Mucosa of descending colon (tissue), 3 donors: ENCODE measurements around the gene RALGAPA2. TPM values are rescaled to one million over a fixed set of nuclear protein-coding genes. Genes with fewer than 3 reads are reported as not detected.
A peak's percentile ranks its signal among the peaks of the same experiment; 100 is the strongest.

Experiments used
- ATAC-seq: fragments of 200-7000 bp; cut with Tn5 transposase; one replicate; pipeline ENCODE4 v1.9.1; 2020; ENCODE audit warnings: mild to moderate bottlenecking, moderate library complexity
- DNase-seq, 3 donors: peaks; one replicate each; pipeline ENCODE4 v3.0.0-alpha.2; 2020
- H3K36me3 ChIP-seq: fragments of 200-600 bp; one replicate; pipeline ENCODE4 v1.8.0; 2021; ENCODE audit warnings: low read depth, mild to moderate bottlenecking
- H3K4me1 ChIP-seq: fragments of 200-600 bp; one replicate; pipeline ENCODE4 v1.8.0; 2021; ENCODE audit warnings: low read depth, mild to moderate bottlenecking
- H3K4me3 ChIP-seq: fragments of 200-600 bp; one replicate; pipeline ENCODE4 v1.8.0; 2021; ENCODE audit warnings: mild to moderate bottlenecking
- H3K9me3 ChIP-seq: fragments of 200-600 bp; one replicate; pipeline ENCODE4 v1.8.0; 2021; ENCODE audit warnings: mild to moderate bottlenecking
- CTCF ChIP-seq: fragments of 200-600 bp; IDR thresholded peaks from one replicate; pipeline ENCODE4 v1.8.0; 2022; ENCODE audit warnings: antibody characterized with exemption, mild to moderate bottlenecking
- intact Hi-C, 2 donors: fragments of 100-400 bp; cut with DNase I in 1 of 2; cut with micrococcal nuclease in 1 of 2; formaldehyde crosslinking; loops; one replicate each; pipeline versions ENCODE4 v1.11.0 to v1.11.1; 2022; cut with DNase I, micrococcal nuclease
- total RNA-seq, 3 donors: library from RNA; stranded (reverse); fragmentation: NEBNext Ultra II Directional in 2 of 3; extraction: Animal tissue kit (Norgen Biotek cat#: 25700) in 2 of 3; gene quantifications; one replicate each; pipeline versions ENCODE4 v1.2.1 to v1.2.4, GENCODE V29; 2021 to 2023
- donor health status: DM: no; HTN: no; CAD: no; lungs with moderate emphysema.
- donor health status: DM: no; HTN: no; CAD: no.
- donor health status: DM: no; HTN: yes; CAD: no.

The RALGAPA2 gene
- total RNA-seq, 3 donors from 2014 or later = 46.3 to 85.9 (median 66.9) TPM

DNA sequence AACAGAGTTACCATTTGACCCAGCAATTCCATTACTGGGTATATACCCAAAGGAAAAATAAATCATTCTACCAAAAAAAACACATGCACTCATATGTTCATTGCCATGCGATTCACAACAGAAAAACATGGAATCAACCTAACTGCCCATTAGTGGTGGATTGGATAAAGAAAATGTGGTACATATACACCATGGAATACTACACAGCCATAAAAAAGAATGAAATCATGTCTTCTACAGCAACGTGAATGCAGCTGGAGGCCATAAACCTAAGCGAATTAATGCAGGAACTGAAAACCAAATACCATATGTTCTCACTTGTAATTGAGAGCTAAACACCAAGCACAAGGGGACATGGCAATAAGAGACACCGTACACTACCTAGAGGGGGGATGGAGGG, 12.5 kb downstream of the RALGAPA2 start:
- ATAC-seq (no peak), DNase-seq (no peak)
- no peak overlapping the region for H3K4me3 ChIP-seq
- H3K4me1 ChIP-seq = peaks cover 9% of the 10 kb centered on the region
- no peak for TF ChIP-seq CTCF
- intact Hi-C loops = no loop called here
- H3K9me3 ChIP-seq = no peaks in the 10 kb centered on the region
- H3K36me3 ChIP-seq = no peaks in the 10 kb centered on the region

GRCh38 chr20:20699144-20699543, 13.3 kb downstream of the RALGAPA2 start:
- Histone ChIP-seq H3K4me3 (no peak overlapping the region), H3K4me1 (peaks cover 9% of the 10 kb centered on the region), H3K36me3 (no peaks in the 10 kb centered on the region), H3K9me3 (no peaks in the 10 kb centered on the region)
- no peak for TF ChIP-seq CTCF
- DNase-seq (no peak), ATAC-seq (no peak)
- intact Hi-C loops = no loop called here

- peak; percentile 83 for ATAC-seq
- intact Hi-C loops = no loop called here
- Histone ChIP-seq H3K9me3 (no peaks in the 10 kb centered on the region), H3K4me3 (no peak overlapping the region), H3K4me1 (peaks cover 9% of the 10 kb centered on the region), H3K36me3 (no peaks in the 10 kb centered on the region)
- no peak for TF ChIP-seq CTCF
- peak in 1 of 3 donors; percentile 51 for DNase-seq
Observed at GRCh38 chr20:20697325-20697845, 15.1 kb downstream of the RALGAPA2 start.

GRCh38 chr20:20695250-20695816, 17.1 kb downstream of the RALGAPA2 start:
- intact Hi-C loops = no loop called here
- Histone ChIP-seq H3K4me3 (no peak overlapping the region), H3K4me1 (peaks cover 9% of the 10 kb centered on the region), H3K36me3 (no peaks in the 10 kb centered on the region), H3K9me3 (no peaks in the 10 kb centered on the region)
- DNase-seq = no peak
- ATAC-seq = no peak
- TF ChIP-seq CTCF = no peak

DNA sequence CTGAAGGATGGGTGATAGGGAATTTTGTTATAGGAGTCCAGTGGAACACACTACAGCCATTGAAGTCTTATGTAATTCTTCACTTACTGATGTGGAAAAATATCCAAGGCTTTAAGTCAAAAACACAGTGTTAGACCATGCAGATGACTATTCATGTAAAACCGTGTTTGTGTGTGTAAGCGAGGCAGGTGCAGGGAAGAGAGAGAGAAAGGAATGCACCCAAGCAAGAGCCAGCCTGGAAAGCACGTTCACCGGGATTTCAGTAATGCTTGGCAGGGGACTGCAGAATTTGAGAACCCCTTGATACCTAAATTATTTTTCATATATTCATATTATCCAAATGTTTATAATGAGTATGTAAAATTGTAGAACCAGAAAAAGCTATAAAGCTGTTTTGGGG, 17.9 kb downstream of the RALGAPA2 start:
- ATAC-seq (no peak), DNase-seq (no peak)
- Histone ChIP-seq H3K36me3 (no peaks in the 10 kb centered on the region), H3K4me3 (no peak overlapping the region), H3K4me1 (peaks cover 9% of the 10 kb centered on the region), H3K9me3 (no peaks in the 10 kb centered on the region)
- TF ChIP-seq CTCF = no peak
- intact Hi-C loops = no loop called here

DNA sequence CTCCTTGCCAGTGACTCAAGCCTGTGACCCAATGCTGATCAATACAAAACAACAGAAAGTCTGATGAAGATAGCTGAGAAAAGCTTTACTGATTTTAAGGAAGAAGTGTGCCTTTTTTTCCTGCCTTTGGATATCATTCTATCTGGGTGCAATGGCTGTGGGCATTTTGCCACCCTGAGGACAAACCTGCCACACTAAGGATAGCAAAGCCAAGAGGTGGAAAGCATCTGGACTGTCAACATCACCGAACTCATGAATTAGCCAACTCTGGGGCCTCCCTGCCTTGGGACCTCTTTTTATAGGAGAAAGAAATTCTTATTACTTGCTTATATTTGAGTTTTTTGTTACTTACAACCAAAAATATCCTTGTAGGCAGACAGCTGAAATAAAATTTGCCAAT, 19.9 kb downstream of the RALGAPA2 start:
- intact Hi-C loops = no loop called here
- no peak for DNase-seq
- ATAC-seq = no peak
- Histone ChIP-seq H3K4me1 (peaks cover 4% of the 10 kb centered on the region), H3K9me3 (no peaks in the 10 kb centered on the region), H3K4me3 (no peak overlapping the region), H3K36me3 (no peaks in the 10 kb centered on the region)
- no peak for TF ChIP-seq CTCF
